ENCODE measurements around the gene ABCB10. TPM values are rescaled to one million over a fixed set of nuclear protein-coding genes. Genes with fewer than 3 reads are reported as not detected.
"Not testable (repeated sequence)": the region's sequence is repeated elsewhere in the genome, so short reads cannot be mapped to it uniquely, and the experiment has no call there.

Gene ABCB10
- total RNA-seq, 6 donors from 2014 or later = 11.1 to 21.3 (median 17.7) TPM

DNA sequence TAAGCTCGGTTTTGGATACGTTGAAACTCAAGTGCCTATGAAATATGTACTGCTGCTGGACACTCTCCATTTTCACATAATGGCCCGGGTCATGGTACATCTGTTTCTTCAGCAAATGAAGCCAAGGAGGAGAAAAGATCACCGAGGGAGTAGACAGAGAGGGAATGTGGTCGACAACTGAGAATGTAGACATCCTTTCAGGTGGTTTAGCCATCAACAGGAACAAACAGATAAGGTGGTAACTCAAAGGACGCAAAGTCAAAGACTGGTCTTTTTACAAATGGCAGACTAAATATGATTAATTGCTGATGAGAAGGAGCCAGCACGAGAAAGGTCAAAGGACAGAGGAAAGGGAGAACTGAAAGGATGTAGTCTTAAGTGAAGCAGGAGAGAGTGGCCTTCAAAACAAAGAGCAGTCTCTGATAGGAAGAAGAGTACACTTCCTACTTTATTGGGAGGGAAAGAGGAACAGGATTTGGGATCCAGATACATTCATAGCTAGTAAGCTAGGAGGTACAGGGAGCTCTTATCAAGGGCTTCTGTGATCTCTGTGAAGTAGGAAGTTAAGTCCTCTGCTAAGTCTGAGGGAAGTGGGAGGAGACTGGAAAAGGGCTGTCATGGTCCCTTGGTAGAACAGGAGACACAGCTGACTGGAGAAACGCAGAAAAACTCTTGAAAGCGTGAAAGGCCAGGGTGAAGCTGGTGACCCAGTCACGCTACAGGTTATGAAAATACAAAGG, 78.7 kb downstream of the ABCB10 start:
- H3K4me1 ChIP-seq = no peaks in the 10 kb centered on the region
- TF ChIP-seq POLR2AphosphoS5 (IDR thresholded peaks at IDR 0.05) (no peak), POLR2A (IDR thresholded peaks at IDR 0.05) (no peak), EP300 (IDR thresholded peaks at IDR 0.05) (no peak)
- TF ChIP-seq, protein P1, sequence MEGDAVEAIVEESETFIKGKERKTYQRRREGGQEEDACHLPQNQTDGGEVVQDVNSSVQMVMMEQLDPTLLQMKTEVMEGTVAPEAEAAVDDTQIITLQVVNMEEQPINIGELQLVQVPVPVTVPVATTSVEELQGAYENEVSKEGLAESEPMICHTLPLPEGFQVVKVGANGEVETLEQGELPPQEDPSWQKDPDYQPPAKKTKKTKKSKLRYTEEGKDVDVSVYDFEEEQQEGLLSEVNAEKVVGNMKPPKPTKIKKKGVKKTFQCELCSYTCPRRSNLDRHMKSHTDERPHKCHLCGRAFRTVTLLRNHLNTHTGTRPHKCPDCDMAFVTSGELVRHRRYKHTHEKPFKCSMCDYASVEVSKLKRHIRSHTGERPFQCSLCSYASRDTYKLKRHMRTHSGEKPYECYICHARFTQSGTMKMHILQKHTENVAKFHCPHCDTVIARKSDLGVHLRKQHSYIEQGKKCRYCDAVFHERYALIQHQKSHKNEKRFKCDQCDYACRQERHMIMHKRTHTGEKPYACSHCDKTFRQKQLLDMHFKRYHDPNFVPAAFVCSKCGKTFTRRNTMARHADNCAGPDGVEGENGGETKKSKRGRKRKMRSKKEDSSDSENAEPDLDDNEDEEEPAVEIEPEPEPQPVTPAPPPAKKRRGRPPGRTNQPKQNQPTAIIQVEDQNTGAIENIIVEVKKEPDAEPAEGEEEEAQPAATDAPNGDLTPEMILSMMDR (IDR thresholded peaks at IDR 0.05) = no peak
- H3K4me3 ChIP-seq = no peak overlapping the region
- no peak overlapping the region for H3K27ac ChIP-seq
- no peaks in the 10 kb centered on the region for H3K9me3 ChIP-seq
- ATAC-seq (ENCODE audit: low FRiP score in 2 of 2) = no peak
- no peak for DNase-seq
- 67 to 79% methylated on average over 10 of the region's 10 CpGs for WGBS, 2 donors
- H3K27me3 ChIP-seq = no peaks in the 10 kb centered on the region
- peaks cover 24 to 94% (median 48%) of the 10 kb centered on the region in 4 donors for H3K36me3 ChIP-seq

GRCh38 chr1:229478852-229479251, 79.7 kb downstream of the ABCB10 start:
- DNase-seq (no peak), ATAC-seq (ENCODE audit: low FRiP score in 2 of 2) (no peak)
- H3K4me3 ChIP-seq = no peak overlapping the region
- peaks cover 31 to 94% (median 54%) of the 10 kb centered on the region in 4 donors for H3K36me3 ChIP-seq
- H3K27ac ChIP-seq = no peak overlapping the region
- no peak for TF ChIP-seq EP300 (IDR thresholded peaks at IDR 0.05)
- TF ChIP-seq POLR2AphosphoS5 (IDR thresholded peaks at IDR 0.05) = no peak
- TF ChIP-seq POLR2A (IDR thresholded peaks at IDR 0.05) = no peak
- TF ChIP-seq, protein P1 (IDR thresholded peaks at IDR 0.05) = no peak
- 100% methylated on average over 1 of the region's 1 CpG for WGBS, 2 donors
- H3K9me3 ChIP-seq = no peaks in the 10 kb centered on the region
- no peaks in the 10 kb centered on the region for H3K4me1 ChIP-seq
- no peaks in the 10 kb centered on the region for H3K27me3 ChIP-seq

GRCh38 chr1:229475859-229476258, 82.6 kb downstream of the ABCB10 start:
- H3K9me3 ChIP-seq; DNase-seq; H3K27me3 ChIP-seq; H3K4me3 ChIP-seq; H3K4me1 ChIP-seq; ATAC-seq (ENCODE audit: low FRiP score in 2 of 2); H3K27ac ChIP-seq: not testable (repeated sequence)
- 87 to 94% methylated on average over 13 of the region's 13 CpGs for WGBS, 2 donors
- H3K36me3 ChIP-seq = peaks cover 28 to 91% (median 47%) of the 10 kb centered on the region in 4 donors

GRCh38 chr1:229474509-229474908, 84.0 kb downstream of the ABCB10 start:
- DNase-seq (no peak), ATAC-seq (ENCODE audit: low FRiP score in 2 of 2) (no peak)
- Histone ChIP-seq H3K27me3 (no peaks in the 10 kb centered on the region), H3K4me3 (no peak overlapping the region), H3K4me1 (no peaks in the 10 kb centered on the region), H3K27ac (no peak overlapping the region), H3K36me3 (peaks cover 33 to 92% (median 58%) of the 10 kb centered on the region in 4 donors), H3K9me3 (no peaks in the 10 kb centered on the region)
- WGBS, 2 donors = 84 to 92% methylated on average over 2 of the region's 2 CpGs
- TF ChIP-seq POLR2AphosphoS5 (IDR thresholded peaks at IDR 0.05) = no peak
- TF ChIP-seq EP300 (IDR thresholded peaks at IDR 0.05) = no peak
- TF ChIP-seq POLR2A (IDR thresholded peaks at IDR 0.05) = no peak
- TF ChIP-seq, protein P1 (IDR thresholded peaks at IDR 0.05) = no peak

DNA sequence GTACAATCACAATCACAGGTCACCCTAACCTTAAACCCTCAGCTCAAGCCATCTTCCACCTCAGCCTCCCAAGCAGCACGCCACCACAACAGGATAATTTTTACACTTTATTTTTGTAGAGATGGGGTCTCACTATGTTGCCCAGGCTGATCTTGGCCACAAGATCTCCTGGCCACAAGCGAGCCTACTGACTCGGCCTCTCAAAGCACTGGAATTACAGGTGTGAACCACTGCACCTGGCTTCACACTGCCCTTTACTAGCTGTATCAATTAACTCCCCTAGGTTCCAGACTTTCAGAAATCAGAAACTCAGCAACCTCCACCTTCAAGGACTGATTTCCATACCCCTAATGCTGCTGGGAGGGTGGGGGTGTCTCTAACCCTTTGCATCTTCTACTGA, 87.3 kb downstream of the ABCB10 start:
- no peak overlapping the region for H3K4me3 ChIP-seq
- TF ChIP-seq EP300 (IDR thresholded peaks at IDR 0.05) = no peak
- TF ChIP-seq POLR2AphosphoS5 (IDR thresholded peaks at IDR 0.05) = no peak
- TF ChIP-seq, protein P1 (IDR thresholded peaks at IDR 0.05) = no peak
- TF ChIP-seq POLR2A (IDR thresholded peaks at IDR 0.05) = no peak
- H3K9me3 ChIP-seq = no peaks in the 10 kb centered on the region
- DNase-seq (no peak), ATAC-seq (ENCODE audit: low FRiP score in 2 of 2) (no peak)
- H3K4me1 ChIP-seq = no peaks in the 10 kb centered on the region
- H3K27me3 ChIP-seq = no peaks in the 10 kb centered on the region
- H3K36me3 ChIP-seq = peaks cover 27 to 82% (median 59%) of the 10 kb centered on the region in 4 donors
- 73 to 100% methylated on average over 3 of the region's 3 CpGs for WGBS, 2 donors
- no peak overlapping the region for H3K27ac ChIP-seq
